ENCODE results near the gene WDFY4. TPM values are rescaled to one million over a fixed set of nuclear protein-coding genes. Genes with fewer than 3 reads are reported as not detected.

WDFY4 gene
- total RNA-seq, 1 donor from 2014 or later, result not detected

- Histone ChIP-seq H3K4me3 (no peak overlapping the region), H3K27me3 (no peaks in the 10 kb centered on the region), H4K20me1 (ENCODE audit: low read depth) (no peaks in the 10 kb centered on the region), H3K27ac (no peak overlapping the region), H3K9ac (no peak overlapping the region), H3K36me3 (no peaks in the 10 kb centered on the region), H3K79me2 (ENCODE audit: low read depth) (no peaks in the 10 kb centered on the region), H3K4me2 (no peak overlapping the region), H3K9me3 (ENCODE audit: low read depth) (no peaks in the 10 kb centered on the region), H2AFZ (replicated peaks) (no peak overlapping the region), H3F3A (ENCODE audit: low read depth) (no peaks in the 10 kb centered on the region), H3K4me1 (peaks cover 4% of the 10 kb centered on the region)
- Mint-ChIP-seq H3K4me1 (no peaks in the 10 kb centered on the region), H3K9me3 (no peaks in the 10 kb centered on the region), H3K27ac (no peak overlapping the region), H3K4me3 (no peak overlapping the region), H3K36me3 (no peaks in the 10 kb centered on the region), H3K27me3 (ENCODE audit: insufficient read depth, low read depth) (peaks cover 5% of the 10 kb centered on the region)
- no peak for DNase-seq (ENCODE audit: low spot score)
- TF ChIP-seq, protein P1, sequence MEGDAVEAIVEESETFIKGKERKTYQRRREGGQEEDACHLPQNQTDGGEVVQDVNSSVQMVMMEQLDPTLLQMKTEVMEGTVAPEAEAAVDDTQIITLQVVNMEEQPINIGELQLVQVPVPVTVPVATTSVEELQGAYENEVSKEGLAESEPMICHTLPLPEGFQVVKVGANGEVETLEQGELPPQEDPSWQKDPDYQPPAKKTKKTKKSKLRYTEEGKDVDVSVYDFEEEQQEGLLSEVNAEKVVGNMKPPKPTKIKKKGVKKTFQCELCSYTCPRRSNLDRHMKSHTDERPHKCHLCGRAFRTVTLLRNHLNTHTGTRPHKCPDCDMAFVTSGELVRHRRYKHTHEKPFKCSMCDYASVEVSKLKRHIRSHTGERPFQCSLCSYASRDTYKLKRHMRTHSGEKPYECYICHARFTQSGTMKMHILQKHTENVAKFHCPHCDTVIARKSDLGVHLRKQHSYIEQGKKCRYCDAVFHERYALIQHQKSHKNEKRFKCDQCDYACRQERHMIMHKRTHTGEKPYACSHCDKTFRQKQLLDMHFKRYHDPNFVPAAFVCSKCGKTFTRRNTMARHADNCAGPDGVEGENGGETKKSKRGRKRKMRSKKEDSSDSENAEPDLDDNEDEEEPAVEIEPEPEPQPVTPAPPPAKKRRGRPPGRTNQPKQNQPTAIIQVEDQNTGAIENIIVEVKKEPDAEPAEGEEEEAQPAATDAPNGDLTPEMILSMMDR (IDR thresholded peaks at IDR 0.05), result no peak
- no peak for TF ChIP-seq EZH2phosphoT487 (IDR thresholded peaks at IDR 0.05)
- no peak for TF ChIP-seq EZH2 (IDR thresholded peaks at IDR 0.05)
These were observed 86.0 kb downstream of the WDFY4 start for GRCh38 chr10:48770561-48771089.

DNA sequence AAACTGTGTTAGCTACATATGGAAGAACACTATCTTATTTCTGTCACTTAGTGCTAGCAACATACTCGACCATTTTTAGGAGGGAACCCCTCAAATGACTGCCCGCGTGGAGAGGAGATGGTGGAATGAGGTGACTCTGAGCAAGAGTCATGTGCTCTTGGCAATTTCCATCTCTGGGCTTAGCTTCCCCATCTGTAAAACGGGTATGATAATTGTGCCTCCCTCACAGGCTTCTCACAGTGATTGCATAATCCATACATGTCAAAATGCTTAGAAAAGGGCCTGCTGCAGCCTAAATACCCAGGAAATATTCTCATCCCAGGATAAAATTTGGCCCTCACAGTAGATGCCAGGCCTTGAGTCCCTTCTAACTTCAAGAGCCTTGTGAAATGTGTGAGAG is 86.6 kb downstream of the WDFY4 start:
- TF ChIP-seq, protein P1 (IDR thresholded peaks at IDR 0.05), result no peak
- TF ChIP-seq EZH2phosphoT487 (IDR thresholded peaks at IDR 0.05) (no peak), EZH2 (IDR thresholded peaks at IDR 0.05) (no peak)
- Mint-ChIP-seq H3K4me1 (no peaks in the 10 kb centered on the region), H3K9me3 (no peaks in the 10 kb centered on the region), H3K4me3 (no peak overlapping the region), H3K27ac (no peak overlapping the region), H3K27me3 (ENCODE audit: insufficient read depth, low read depth) (peaks cover 5% of the 10 kb centered on the region), H3K36me3 (no peaks in the 10 kb centered on the region)
- DNase-seq (ENCODE audit: low spot score), result no peak
- Histone ChIP-seq H3F3A (ENCODE audit: low read depth) (no peaks in the 10 kb centered on the region), H3K4me2 (no peak overlapping the region), H3K36me3 (no peaks in the 10 kb centered on the region), H3K27me3 (no peaks in the 10 kb centered on the region), H4K20me1 (ENCODE audit: low read depth) (no peaks in the 10 kb centered on the region), H3K79me2 (ENCODE audit: low read depth) (no peaks in the 10 kb centered on the region), H3K4me1 (peaks cover 4% of the 10 kb centered on the region), H3K4me3 (no peak overlapping the region), H3K9me3 (ENCODE audit: low read depth) (no peaks in the 10 kb centered on the region), H3K27ac (no peak overlapping the region), H2AFZ (replicated peaks) (no peak overlapping the region), H3K9ac (no peak overlapping the region)

- no peaks in the 10 kb centered on the region for H3K27me3 ChIP-seq
- H3K4me3 Mint-ChIP-seq, result no peak overlapping the region
- H3K27me3 Mint-ChIP-seq (ENCODE audit: insufficient read depth, low read depth), result peaks cover 5% of the 10 kb centered on the region
- no peak overlapping the region for H3K27ac ChIP-seq
- no peak overlapping the region for H3K4me2 ChIP-seq
- H3F3A ChIP-seq (ENCODE audit: low read depth), result no peaks in the 10 kb centered on the region
- H3K36me3 Mint-ChIP-seq, result no peaks in the 10 kb centered on the region
- no peaks in the 10 kb centered on the region for H3K9me3 ChIP-seq (ENCODE audit: low read depth)
- TF ChIP-seq, protein P1 (IDR thresholded peaks at IDR 0.05), result no peak
- TF ChIP-seq EZH2 (IDR thresholded peaks at IDR 0.05), result no peak
- TF ChIP-seq EZH2phosphoT487 (IDR thresholded peaks at IDR 0.05), result no peak
- DNase-seq (ENCODE audit: low spot score), result no peak
- no peak overlapping the region for H3K9ac ChIP-seq
- H3K4me1 Mint-ChIP-seq, result no peaks in the 10 kb centered on the region
- H3K79me2 ChIP-seq (ENCODE audit: low read depth), result no peaks in the 10 kb centered on the region
- H2AFZ ChIP-seq (replicated peaks), result no peak overlapping the region
- no peaks in the 10 kb centered on the region for H3K36me3 ChIP-seq
- H4K20me1 ChIP-seq (ENCODE audit: low read depth), result no peaks in the 10 kb centered on the region
- H3K9me3 Mint-ChIP-seq, result no peaks in the 10 kb centered on the region
- no peak overlapping the region for H3K27ac Mint-ChIP-seq
- peaks cover 4% of the 10 kb centered on the region for H3K4me1 ChIP-seq
- H3K4me3 ChIP-seq, result no peak overlapping the region
These were observed 87.4 kb downstream of the WDFY4 start for GRCh38 chr10:48772059-48772458.
